Stimulated activated CD8-positive, alpha-beta memory T cell treated with anti-CD3 and anti-CD28 coated beads, Interleukin-15, amount 100 ng/mL, for 24 hours (primary cell): ENCODE results near the gene MBD4.
"Not testable (repeated sequence)": the region's sequence is repeated elsewhere in the genome, so short reads cannot be mapped to it uniquely, and the experiment has no call there.

Source experiments
- DNase-seq: peaks from one replicate; pipeline ENCODE4 v3.0.0-alpha.2; 2020; ENCODE audit warnings: low read depth

MBD4 gene

DNA sequence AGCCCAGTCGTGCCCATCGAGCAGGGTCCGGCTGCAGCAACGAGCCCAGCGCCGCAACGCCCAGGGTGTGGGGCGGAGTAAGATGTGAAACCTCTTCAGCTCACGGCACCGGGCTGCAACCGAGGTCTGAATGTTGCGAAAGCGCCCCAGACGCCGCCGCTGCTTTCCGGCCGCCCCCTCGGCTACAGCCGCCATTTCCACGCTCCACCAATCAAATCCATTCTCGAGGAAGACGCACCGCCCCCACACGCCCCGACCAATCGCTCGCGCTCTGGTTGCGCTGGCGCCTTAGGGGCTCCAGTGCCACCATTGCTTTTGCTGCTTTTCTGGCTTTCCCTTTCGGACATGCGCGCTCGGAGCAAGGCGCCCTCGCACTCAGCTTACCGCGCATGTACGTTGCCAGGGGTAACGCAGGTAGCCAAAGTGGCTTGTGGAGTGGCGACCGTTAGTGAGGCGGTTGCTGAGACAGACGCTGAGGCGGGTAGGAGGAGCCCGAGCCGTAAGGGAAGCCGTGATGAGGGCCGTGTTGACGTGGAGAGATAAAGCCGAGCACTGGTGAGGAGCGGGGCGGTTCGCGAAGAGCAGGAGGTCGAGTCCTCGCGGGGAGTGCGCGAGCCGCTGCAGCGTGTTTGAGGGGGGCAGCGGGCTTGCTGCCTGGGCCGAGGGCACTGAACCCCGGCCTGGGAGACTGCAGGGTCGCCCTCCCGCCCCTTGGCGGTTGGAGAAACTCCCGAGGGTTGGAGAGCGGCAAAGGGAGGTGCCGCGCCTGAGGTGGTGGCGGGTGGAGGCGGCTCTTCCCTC is at the start of gene MBD4, which contains the start of gene IFT122:
TSS of gene MBD4 (minus strand) at position 132 of the 801 bp plus-strand sequence. CDS start at position 17, 115 bp downstream.
TSS of gene IFT122 (plus strand) at position 408 of the 801 bp plus-strand sequence. CDS start at position 515, 107 bp downstream.
- DNase-seq, result peak; percentile 90

- not testable (repeated sequence) for DNase-seq
These were observed 49.5 kb upstream of the MBD4 start for GRCh38 chr3:129489258-129489657.

DNA sequence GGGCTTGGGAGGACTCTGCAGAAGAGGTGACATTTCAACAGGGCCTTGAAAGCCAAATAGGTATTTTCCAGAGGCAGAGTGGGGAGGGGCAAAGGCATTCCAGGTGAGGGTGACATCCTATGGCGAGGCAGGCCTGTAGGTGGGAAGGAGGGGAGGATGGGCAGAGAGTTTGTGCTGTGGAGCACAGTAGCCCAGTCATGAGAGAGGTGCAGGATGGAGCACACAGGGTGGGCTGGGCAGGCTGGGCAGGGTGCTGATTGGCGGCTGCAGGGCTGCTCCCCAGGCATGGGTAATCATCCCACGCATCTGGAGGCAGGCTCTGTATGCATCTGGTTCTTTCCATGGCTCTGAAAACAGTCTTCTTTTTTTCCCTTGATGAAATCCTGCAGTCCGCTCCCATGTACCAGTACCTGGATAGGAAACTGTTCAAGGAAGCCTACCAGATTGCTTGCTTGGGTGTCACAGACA is 48.2 kb upstream of the MBD4 start:
- not testable (repeated sequence) for DNase-seq

DNA sequence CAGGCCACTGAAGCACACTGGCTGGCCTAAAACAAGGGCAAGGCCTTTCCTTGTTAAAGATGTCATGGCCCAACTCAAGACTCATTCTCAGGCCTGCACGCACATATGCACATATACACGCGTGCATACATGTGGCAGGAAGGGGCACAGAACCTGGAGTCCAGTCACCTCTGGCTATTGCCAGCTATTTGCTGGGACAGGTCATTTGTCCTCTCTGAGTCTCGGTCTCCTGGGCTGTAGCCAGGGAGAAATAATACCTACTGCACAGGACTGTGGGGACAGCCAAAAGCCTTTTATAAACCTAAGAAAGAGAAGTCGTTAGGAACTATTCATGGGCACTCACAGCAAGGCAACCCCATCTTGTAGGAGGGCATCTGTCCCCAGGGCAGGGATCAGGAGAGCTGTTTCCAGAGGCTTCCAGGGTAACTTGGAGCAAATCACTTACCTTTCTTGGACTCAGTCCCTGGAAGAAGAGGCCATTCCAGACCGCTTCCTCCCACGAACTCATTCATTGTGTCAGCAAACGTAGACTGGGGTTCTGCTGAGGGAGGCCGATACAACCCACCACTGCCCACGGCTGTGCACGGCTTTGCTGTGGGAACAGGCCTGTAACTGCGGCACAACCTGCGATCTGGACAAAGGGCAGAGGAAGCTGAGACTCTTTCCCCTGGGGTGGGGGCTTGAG is 47.6 kb upstream of the MBD4 start:
- DNase-seq, result no peak

- no peak for DNase-seq
These were observed 46.9 kb upstream of the MBD4 start for GRCh38 chr3:129486664-129487035.

DNA sequence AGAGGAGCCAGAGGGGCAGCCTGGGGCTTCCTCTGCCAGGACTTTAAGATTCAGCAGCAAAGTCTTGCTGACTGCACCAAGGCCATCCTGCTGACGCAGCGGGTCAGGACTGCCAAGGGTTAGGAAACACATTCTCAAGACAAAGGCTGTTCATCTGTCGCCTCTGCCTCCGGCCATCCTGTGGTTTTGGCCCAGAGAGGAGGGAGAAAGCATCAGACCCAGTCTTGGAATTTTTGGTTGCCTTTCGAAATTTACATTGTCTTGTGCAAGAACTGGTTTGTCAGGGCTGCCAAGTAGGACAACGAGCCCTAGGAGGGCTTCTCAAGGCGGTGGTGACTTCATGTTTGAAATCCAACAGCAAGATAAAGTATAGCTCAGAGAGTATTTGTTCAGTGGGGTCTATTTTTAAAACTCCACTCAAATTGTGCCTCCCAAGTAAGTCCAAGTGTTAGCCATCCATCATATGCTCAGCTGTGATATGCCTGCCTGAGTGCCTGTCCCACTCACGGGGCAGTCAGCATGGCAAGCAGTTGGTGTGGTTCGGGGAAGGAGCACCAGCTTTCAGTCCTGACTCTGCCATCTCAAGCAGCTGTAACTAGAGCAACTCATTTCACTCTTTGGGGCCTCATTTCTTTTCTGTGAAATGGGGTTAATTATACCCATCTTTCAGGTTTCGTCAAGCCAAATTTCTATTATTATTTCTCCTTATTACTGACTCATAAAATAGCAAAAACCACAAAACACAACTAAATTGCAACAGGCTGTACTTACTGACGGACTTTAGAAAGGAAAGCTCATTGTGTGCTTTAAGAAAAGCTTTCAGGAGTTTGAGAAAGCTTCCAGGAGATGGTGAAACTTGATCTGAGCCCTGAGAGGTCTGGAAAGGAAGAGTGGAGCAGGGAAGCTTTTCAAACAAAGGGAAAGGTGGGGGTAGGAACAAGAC is 46.2 kb upstream of the MBD4 start:
- DNase-seq, result no peak

GRCh38 chr3:129485146-129485545 is 45.4 kb upstream of the MBD4 start:
- DNase-seq, result not testable (repeated sequence)

DNA sequence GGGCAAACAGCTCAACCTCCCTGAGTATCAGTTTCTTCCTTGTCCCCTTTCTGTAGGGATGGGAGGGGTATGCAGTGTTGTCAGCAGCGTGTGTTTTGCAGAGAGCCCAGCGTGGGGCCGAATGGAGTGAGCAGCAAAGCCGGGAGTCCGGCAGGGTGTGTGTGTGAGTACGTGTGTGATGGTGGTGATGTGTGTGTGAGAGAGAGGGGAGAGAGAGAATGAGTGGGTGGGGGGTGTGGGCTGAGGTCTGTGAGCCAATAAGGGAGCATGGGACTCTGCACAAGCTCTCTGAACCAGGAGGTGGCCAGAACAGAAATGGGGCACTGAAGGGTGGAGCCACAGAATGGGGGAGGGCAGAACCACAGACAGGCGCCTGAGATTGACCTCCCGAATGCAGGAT is 44.1 kb upstream of the MBD4 start:
- no peak for DNase-seq

DNA sequence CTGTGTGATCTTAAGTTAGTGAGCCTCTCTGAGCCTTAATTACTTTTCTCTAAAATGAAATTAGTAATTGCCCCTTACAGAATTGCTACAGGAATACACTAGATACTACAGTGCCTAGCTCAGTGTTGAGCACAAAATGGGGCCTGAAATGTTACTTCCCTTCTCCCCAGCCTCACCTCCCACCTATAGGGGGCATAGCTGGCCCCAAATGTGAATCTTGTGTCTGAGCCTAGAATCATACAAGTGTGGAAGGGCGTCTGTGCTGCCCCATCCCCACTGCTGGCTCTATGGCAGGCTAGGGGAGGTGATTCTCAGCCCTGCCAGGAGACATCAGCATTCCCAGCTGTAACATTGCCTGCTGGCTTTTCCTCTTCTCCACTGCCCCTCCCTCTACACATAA is 43.0 kb upstream of the MBD4 start:
- no peak for DNase-seq

GRCh38 chr3:129481766-129482332 is 42.1 kb upstream of the MBD4 start:
- DNase-seq, result no peak

GRCh38 chr3:129481225-129481765 is 41.5 kb upstream of the MBD4 start:
- DNase-seq, result not testable (repeated sequence)

- no peak for DNase-seq
These were observed 36.8 kb upstream of the MBD4 start for GRCh38 chr3:129476586-129476985.

DNA sequence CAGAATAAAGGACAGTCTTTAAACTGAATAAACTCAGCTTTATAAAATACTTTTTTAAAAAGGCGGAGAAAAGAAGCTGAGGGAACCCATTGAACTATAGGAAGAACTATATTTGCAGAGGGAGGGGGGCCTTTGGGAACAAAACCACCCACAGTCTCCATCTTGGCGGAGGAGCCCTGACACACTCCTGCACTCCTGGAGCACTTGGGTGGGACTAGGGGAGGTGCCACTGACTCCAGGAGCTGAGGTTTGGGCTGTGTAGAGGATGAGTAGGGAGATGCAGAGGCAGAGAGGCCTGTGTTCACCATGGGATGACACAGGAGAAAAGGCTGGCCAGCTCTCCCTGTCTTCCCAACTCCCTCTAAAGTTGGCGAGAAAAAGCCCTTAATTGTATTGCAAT is 36.1 kb upstream of the MBD4 start:
- DNase-seq, result no peak

DNA sequence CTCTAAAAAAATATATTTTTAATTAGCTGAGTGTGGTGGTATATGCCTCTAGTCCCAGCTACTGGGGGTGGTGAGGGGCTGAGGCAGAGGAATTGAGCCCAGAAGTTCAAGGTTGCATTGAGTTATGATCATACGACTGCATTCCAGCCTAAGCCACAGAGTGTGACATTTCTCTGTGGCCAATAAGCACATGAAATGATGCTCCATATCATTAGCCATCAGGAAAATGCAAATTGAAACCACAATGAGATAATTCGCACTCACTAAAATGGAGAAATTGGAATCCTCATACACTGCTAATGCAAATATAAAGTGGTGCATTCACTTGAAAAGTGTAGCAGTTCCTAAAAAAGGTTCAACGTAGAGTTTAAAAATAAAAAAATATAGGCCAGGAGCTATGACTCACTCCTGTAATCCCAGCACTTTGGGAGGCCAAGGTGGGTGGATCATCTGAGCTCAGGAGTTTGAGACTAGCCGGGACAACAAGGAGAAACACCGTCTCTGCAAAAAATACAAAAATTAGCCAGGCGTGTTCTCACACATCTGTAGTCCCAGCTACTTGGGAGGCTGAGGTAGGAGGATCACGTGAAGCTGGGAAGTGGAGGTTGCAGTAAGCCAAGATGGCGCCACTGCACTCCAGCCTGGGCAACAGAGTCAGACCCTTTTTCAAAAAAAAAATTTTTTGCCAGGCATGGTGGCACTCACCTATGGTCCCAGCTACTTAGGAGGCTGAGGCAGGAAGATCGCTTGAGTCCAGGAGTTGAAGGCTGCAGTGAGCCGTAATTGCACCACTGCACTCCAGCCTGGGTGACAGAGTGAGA is 35.4 kb upstream of the MBD4 start:
- DNase-seq, result no peak

DNA sequence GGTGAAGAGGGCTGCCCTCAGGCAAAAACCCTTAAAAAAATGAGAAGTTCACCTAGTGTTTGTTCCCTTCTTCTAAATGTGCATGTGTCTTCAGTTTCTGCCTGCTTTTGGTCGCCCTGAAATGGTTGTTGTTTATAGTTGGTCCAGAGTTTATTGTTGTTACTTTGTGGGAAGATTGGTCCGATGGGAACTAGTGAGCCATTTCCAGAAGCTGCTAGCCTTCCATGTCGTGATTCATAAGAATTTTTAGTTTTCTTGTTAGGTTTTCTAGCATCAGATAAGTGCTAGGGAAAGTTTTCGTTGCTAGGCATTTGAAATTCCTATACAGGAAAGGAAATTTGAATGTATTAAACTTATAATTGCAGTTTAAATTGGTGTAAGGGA is 34.0 kb upstream of the MBD4 start:
- DNase-seq, result no peak

DNA sequence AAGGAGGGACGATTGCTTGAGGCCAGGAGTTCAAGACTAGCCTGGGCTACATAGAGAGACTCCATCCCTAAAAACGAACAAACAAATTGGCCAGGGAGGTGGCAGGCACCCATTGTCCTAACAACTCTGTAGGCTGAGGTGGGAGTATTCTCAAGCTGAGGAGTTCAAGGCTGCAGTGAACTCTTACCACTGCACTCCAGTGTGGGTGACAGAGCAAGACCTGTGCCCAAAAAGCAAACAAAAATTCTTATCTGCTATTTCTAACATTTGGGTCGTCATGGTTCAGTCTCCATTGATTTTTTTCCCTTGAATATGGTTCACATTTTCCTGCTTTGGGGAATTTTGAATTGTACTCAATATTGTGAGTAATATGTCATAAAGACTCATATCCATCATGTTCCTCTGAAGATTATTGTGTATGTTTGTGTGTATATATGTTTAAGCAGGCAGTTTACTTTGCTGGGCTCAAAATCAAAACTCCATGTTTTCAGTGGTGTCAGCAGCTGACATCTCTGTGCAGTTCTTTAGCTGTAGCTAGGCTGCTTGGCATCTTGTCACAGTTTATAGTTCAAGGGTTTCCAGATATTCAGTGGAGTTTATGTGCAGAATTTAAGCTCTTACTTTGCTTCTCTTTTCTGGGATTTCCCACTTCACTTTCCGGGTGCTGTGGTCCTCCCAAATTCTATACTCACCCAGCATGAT is 33.5 kb upstream of the MBD4 start:
- no peak for DNase-seq

DNA sequence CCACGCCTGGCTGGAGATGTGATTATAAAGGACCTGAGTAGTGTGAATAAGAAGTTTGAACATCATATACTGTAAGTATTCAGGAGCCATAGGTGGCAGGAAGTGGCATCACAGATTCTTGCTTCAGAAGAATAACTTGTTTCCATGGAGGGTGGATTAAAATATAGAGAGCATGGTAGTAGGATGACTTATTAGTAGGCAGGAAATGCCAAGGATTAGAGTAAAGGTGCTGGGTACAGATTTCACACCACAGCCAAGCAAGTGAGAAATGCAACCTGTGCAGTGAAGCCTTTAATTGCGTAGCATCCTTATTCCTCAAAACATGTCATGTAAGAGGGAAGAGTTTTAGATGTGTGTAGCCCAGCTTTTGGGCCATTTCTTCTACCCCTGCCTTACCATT is 31.1 kb upstream of the MBD4 start:
- DNase-seq, result no peak

- DNase-seq, result no peak
These were observed 29.3 kb upstream of the MBD4 start for GRCh38 chr3:129469026-129469425.

- no peak for DNase-seq
These were observed 28.2 kb upstream of the MBD4 start for GRCh38 chr3:129467932-129468331.

GRCh38 chr3:129463716-129464115 is 24.0 kb upstream of the MBD4 start:
- no peak for DNase-seq
